Activated CD4-positive, alpha-beta T cell treated with anti-CD3 and anti-CD28 coated beads for 48 hours (primary cell): ENCODE measurements around the gene TNS4.

Source experiments
- DNase-seq: peaks from one replicate; pipeline ENCODE4 v3.0.0-alpha.2; 2020

TNS4 gene

DNA sequence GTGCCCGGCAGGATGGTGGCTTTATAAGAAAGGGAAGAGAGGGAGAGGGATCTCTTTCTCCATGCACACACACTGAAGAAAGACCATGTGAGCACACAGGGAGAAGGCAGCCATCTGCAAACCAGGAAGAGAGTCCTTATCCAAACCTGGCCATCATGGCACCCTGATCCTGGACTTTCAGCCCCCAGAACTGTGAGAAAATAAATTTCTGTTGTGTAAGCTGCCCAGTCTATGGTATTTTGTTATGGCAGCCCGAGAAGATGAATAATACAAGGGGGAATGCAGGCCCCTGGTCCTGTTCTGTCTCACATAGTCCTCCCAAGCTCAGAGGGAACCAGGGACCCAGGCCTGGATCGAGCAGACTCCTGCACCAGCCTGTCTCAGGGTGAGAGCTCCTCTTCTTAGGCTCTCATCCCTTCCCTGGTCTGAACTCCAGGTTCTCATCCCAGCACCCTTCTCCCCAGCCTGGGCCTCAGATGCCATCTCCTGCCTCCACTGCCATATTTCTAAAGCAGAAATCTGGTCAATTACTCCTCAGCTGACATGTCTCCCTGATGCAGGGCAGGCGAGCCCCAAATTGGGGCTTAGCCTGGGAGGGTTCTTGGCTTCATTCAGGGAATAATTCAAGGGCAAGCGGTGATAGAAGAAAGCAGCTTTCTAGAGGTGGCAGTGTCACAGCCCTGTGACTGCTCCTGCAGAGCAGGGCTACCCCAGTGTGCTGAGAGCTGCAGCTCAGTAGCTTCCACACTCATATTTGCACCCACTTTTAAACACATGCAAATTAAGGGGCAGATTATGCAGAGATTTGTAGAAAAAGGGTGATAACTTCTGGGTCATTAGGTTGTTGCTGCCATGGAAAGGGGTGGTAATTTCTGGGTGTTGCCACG, 29.3 kb downstream of the TNS4 start:
- no peak for DNase-seq

DNA sequence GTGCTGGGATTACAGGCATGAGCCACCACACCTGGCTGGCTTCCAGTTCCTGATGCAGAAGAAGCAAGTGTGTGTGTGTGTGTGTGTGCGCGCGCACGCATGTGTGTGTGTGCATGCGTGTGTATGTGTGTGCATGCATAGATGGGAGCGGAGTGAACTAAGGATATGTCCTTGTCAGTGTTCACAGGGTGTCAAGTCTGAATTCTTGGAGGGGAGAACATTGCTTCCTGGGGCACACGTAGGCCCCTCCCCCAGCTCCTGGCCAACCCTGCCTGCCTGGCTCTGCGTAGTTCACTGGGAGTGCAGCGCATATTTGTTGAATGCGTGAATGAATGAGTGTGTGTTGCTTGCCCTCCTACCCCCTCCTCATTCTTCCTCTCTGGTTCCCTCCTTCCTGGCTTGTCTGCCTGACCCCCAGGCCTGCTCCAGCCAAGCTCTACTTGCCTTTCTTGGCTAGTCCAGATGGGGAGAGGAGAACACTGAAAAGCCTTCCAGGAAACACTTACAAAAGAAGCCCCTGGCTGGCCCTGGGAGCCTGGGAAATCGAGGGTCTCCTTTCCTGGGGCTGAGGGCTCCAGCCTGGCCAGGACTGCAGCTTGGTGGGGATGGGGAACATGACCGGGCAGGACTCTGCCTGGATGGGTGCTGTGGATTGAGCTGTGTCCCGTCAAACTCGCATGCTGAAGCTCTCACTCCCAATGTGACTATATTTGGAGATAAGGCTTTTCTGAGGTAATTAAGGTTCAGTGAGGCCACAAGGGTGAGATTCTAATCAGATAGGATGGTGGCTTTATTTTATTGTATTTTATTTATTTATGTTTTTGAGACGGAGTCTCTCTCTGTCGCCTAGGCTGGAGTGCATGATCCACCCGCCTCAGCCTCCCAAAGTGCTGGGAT, 30.2 kb downstream of the TNS4 start:
- DNase-seq = no peak

DNA sequence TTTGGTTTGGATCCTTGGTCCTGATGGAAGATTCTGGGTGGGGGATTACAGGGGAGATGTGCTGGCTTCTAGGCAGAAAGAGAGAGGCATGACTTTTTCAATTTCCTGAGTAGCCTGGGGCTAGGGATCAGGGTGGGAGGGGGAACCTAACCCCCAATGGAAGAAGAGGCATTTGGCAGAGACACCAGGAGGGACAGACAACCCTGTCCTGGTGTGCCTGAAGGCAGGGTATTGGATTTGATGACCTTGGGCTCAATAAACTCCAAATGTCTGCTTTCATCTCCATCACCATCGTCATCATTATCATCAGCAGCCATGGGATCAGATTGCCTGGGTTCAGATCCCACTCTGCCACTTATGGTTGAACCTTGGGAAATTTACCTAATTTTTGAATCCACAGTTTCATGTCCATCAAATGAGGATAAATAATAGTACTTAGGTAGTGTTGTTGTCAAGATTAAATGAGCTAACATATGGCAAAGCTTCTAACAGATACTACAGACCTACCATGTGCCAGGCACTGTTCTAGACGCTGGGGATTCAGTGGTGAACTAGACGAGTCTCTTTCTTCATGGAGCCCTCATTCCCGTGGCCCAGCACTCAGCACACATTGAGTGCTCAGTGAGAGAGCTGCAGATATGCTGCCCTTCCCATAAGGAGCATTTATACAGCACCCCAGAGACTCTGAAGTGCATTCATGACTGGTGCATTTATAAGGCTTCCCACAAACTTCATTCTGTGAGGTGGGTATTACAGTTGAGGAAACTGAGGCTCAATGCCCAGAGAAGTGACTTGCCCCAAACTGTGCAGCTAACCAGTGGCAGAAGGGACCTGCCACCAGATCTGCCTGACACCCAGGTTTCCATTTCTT, 31.4 kb downstream of the TNS4 start:
- no peak for DNase-seq

DNA sequence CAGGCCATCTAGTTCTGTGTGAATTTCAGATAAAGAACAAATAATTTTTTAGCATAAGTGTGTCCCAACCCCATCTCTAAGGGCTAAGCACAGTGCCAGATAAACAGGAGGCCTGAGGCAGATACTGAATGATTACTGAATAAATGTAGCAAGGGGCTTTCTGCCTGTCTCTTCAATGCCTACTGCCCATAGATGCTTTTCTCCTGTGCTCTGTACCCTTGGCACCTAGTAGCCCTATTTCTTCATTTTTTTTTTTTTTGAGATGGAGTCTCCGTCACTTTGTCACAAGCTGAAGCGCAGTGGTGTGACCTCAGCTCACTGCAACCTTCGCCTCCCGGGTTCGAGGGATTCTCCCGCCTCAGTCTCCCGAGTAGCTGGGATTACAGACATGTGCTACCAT, 32.9 kb downstream of the TNS4 start:
- DNase-seq = no peak

DNA sequence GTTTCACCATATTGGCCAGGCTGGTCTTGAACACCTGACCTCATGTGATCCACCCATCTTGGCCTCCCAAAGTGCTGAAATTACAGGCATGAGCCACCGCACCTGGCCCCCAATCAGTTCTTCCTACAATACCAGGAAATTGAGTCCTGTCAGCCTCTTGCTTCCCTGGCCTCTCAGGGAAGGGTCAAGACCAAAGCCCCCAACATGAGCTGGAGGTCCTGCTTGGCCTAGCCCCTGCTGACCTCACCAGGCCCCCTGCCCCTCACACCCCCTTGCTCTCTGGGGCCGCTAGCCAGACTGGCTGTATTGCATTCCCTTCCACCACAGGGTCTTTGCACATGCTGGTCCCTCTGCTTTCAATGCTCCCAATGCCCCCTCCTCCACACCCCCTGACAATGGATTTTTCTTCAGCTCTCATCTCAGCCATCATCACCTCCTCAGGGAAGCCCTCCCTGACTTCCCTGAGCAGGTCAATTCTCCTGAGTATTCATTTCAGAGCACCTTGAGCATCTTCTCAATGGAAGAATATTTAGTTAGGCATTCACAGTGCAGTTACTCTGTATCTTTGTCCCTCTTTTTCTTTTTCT, 34.0 kb downstream of the TNS4 start:
- DNase-seq = no peak

DNA sequence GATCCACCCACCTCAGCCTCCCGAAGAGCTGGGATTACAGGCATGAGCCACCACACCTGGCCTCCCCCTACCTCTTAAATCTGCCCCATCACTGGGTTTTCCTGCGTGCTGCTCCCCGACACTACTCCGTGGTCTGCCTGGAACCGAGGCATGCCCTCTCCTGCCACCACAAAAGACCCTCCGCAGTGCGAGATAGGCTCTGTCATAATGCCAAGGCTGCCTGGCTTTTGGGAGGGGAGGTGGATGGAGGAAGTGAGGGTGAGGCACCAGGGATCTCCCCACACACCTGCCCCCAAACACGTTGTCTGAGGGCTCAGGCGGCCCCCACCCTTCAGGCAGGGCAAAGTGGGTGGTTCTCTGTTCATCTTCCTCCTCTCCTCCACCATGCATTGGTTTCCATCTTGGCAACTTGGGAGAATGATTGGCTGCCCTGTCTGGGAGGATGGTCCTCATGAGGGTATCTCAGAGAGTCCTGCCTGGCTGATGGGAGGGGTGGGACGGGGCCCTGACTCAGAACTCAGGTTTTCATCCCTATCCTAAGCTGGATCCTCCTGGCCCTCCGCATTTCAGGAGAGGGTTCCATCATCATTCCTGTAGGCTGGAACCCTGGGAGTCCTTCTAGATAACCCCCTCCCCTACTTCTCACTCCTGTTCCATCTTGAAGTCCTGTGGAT, 35.0 kb downstream of the TNS4 start:
- DNase-seq = no peak

DNA sequence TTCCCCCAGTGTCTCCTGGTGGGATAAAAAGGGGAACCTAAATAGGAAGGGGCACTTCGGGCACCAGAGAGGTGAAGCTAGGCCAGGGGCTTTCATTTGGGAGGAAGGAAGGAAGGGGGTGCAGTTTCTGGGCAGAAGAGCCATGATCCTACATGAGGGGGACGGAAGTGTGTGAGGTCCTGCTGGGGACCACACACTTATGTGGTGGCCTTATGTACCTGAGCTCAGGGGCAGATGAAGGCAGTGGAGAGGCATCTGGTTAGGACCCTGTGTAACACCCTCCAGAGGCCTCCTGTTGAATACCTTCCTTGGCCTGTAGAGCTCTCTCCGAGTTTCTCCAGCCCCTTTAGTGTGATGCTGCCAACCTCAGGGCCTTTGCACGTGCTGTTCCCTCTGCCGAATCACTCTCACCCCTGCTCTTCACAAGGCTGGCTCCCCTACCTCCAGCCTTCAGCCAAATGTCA, 37.0 kb downstream of the TNS4 start:
- no peak for DNase-seq

DNA sequence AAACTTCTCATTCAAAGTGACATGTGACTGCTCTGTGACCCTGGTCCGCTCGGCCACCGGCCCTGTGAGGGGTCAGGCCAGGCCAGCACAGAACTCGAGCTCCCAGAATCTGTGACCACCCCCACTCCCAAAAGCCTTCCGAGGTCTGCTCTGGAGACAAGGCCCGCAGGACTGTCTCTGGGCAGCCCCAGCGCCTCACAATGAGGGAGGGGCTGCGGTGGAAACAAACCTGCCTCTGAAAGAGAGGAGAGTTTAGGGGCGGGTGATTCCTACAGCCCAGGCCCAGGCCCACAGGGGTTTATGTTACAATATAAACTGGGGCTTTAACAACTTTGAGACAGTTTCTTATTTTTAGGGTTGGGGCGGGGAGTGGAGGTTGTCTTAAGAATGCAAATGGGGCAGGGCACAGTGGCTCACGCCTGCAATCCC, 38.3 kb downstream of the TNS4 start:
- no peak for DNase-seq

DNA sequence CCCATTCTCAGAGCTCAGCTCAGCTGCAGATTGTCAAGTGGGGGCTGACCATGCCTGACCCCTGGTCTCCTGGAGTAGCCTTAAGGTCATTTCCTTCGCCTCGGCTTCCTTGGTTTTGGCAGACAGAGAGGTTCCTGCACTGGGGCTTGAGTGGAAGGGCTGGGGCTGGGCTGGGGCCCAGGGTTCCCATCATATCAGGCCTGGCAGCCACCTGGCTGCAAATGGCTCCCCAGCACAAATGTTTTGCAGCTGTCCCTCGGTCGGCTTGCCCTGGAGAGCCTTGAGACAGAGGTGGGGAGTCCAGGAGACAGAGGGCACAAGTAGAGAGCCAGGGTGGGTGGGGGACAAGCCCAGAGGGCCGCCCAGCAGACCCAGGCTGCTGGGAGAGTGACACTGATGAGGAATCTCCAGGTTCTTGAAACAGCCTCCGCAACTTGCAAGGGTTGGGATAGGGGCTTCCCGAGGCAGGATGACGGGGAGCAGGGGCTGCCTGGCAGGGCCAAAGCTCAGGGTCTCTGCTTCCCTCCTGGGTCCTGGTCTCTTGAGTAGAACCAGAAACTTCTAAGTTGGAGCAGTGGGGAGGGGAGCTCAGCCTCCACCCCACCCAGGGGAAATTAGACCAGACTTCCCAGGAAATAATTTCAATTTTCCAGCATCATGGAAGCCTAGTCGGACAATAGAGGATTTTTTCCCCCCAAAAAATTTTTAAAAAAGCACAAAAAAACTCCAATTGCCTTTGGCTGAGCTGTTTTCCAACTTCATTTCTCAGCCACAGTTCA, 38.9 kb downstream of the TNS4 start:
- DNase-seq = no peak

DNA sequence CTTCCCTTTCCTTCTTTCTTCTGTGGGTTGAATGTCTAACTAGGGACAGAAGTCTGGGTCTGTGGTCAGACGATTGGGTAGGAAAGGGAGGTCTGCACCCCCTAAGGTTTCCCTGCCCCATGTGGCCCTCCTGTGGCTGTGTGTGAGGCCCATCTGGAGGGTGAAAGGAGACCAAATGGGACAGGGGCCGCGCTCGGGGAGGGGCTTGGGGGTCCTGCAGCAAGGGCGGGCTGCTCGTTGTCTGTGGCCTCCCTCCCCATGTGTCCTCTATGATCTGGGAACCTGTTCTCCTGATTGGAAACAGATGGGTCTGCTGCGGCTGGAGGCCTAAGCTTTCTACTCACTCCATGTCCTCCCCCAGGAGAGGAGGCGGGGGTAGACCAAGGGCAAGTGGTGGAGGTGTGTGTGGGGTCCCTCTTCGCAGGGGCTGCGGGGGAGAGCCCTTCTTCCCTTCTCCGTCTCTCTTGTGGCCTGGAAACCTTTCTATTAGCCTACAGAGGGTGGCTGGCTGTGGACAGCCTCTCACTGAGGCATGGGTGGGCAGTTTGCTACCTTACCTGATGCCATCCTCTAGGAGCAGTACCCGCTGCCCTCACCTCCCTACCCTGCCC, 39.6 kb downstream of the TNS4 start:
- no peak for DNase-seq

DNA sequence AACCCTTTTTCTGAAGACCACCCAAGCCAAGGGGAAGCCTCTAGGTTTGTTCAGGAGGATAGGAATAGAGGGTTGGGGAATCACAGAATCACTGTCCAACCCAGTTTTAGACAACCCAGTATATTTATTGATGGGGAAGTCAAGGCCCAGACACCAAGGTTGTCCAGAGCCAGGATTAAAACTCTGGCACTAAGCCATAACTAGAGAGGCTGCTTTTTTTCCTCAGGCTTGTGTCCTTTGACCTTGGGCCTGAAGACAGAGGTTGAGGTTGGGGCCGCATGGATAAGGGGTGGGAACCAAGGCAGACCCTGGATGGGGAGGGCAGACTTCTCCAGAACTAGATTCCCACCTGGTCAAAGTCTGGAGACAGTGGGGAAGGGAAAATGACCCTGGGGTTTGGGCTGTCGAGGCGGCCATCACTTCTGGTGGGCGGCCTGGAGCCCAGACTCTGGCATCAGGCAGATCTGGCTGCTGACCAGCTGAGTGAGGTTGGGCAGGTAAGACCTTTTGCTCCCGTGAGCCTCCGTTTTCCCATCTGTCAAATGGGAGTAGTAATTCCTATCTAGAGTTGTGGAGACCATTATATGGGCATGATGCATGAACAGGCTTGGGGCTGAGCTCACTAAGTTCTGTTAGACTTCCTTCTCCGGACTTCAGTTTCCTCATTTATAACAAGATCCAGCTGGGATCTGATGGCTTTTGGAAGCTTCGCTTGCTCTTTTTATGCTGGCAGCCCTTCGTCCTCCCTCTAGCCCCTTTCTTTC, 40.3 kb downstream of the TNS4 start:
- DNase-seq = no peak

DNA sequence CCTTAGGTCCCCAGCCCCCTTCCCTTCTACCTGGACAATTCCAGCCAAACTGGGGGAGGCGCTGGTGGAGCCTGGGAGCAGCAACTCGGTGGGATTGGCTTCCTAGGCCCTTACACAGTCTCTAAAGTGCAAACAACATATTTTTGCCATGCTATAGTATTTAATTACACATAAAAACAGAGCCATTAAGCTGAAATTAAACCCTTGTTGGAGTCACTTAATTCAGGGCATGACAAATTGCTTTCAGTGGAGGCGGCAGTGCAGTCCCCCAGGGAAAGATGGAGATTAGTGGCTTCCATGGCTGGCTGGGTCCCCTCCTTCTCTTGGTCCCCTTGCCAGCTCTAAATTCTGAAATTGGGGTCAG, 40.8 kb downstream of the TNS4 start:
- no peak for DNase-seq

DNA sequence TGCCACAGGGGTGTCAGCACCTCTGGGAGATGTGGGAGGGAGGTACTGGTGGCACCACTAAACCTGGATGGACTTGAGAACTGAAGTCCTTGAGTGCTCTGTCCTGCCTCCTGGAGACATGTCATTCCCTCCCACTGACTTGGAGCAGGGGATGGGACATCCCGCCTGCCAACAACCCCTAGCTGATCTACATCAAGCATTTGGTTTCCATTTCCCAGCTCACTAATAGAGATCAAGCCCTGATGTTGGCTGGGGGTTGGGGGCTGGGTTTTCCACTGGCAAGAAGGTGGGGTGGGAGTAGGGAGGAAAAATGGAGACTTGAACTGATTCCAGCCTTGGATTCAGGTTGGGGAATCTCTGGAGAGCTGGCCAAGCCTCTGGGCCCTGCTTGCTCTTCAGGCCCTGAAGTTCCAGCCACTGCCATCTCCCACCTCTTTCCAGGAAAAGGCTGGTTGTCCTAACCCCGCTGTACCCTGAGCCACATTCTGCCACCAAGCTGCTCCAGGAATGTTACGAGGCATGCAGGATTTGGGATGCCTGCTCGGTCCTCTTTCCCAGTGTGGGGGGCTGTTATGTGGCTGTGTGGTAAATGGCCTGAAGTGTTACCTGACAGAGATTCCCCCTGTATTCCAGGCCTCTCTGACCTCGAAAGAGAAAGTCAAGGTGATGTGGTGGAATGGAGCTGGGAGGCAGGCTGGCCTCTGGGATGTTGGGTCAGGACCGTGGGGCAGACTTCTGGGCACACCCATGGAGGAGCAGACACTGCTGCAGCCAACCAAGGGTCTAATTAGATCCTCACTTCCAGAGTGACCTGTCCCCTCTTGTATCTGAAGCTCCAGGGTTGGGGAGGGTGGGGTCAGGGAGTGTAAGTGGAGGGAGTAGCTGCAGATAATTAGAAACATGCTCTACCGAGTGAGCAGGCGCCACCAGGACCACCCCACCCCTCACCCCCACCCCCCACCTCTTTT, 41.5 kb downstream of the TNS4 start:
- no peak for DNase-seq

DNA sequence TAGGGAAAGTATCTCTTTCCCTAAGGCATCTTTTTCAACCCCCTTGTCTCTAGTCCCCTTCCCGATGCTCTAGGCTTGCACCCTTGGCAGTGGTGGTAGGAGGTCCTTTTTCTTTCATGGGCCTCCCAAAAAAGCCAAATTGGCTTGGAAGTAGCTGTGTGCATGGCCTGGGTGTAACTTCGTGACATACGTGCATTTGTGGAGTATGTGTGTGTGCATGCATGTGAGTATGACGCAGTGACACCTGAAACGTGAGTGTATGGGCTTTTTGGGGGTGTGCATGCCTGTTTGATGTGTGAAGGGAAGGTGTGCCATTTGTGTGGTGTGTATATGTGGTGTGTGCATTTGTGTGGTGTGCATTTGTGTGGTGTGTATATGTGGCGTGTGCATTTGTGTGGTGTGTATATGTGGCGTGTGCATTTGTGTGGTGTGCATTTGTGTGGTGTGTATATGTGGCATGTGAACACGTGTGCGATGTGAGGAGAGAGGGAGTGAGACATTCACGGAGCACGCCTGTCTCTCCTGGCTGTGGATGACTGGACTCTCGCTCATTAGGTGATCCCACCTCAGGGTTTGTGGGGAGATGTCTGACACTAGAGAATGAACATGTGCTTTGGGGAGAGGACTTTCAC, 42.5 kb downstream of the TNS4 start:
- no peak for DNase-seq

DNA sequence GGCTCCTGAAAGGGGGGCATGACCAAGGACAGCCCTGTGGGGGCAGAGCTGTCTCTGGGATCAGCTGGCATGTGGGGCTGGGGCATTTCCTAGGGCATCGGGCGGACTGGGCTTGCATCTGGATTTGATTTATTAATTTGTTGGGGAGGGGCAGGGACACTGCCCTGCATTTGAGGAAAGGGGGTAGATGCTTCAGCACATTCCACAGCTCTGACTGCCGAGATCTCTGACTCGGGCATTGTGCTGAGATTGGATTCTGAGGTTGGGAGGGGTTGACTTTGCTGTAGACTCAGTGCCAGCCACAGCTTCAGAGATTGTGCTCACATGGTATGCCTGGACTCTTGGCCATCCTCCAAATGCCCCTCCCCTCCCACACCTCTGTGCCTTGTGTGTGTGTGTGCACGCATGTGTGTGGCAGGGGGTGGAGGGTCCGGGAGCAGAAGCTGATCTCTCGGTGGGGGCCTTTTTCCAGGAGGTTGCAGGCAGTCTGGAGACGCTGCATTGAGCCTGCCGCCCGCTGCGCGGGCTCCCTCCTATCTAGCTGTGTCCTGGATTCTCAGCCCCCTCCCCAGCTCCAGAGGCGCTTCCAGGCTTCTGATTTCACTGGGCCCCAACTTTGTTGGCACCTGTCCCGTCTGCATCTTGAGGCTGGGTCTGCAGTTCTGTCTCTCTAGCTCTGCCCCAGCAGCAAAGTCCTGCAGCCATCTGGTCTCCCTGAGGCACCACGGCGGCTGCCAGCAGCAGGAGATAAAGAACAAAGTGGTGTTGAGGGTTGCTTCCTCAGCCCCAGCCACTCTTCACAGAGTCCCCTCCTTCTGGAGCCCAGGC, 43.2 kb downstream of the TNS4 start:
- no peak for DNase-seq

DNA sequence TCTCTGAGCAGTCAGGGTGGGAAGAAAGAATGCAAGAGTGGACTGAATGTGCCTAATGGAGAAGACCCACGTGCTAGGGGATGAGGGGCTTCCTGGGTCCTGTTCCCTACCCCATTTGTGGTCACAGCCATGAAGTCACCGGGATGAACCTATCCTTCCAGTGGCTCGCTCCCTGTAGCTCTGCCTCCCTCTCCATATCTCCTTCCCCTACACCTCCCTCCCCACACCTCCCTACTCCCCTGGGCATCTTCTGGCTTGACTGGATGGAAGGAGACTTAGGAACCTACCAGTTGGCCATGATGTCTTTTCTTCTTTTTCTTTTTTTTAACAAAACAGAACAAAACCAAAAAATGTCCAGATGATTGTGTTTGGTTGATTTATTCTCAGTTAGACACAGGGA, 44.1 kb downstream of the TNS4 start:
- DNase-seq = no peak

DNA sequence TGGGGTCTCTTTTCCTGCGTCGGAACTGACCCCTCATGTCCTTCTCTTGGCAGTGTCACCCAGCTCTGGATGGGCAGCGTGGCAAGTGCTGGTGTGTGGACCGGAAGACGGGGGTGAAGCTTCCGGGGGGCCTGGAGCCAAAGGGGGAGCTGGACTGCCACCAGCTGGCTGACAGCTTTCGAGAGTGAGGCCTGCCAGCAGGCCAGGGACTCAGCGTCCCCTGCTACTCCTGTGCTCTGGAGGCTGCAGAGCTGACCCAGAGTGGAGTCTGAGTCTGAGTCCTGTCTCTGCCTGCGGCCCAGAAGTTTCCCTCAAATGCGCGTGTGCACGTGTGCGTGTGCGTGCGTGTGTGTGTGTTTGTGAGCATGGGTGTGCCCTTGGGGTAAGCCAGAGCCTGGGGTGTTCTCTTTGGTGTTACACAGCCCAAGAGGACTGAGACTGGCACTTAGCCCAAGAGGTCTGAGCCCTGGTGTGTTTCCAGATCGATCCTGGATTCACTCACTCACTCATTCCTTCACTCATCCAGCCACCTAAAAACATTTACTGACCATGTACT, 44.9 kb downstream of the TNS4 start:
- DNase-seq = no peak
